GM12878 (cell line): ENCODE measurements around the gene GRIP2. TPM values are rescaled to one million over a fixed set of nuclear protein-coding genes. Genes with fewer than 3 reads are reported as not detected.

ENCODE experiments used
- ATAC-seq: fragments of 200-7000 bp; cut with Tn5 transposase; 3 replicates; pipeline ENCODE4 v1.9.1; 2020; ENCODE audit warnings: mild to moderate bottlenecking, moderate library complexity
- BruUV-seq: library from RNA; stranded (reverse); fragments of 400-500 nt; replicated peaks from 2 replicates; lab custom pipeline; 2021; lab: Mats Ljungman, UMichigan
- CTCF ChIA-PET: fragments of 300-600 bp; sonication (Branson Sonifier 250); formaldehyde crosslinking; extraction: SDS; loops from one replicate; lab custom pipeline; 2021; ENCODE audit warnings: inconsistent platforms; lab: Yijun Ruan, JAX
- POLR2A ChIA-PET: fragments of 350-600 bp; formaldehyde crosslinking; extraction: SDS; loops from one replicate; lab custom pipeline; 2021; ENCODE audit warnings: inconsistent platforms; lab: Charles Lee
- RAD21 ChIA-PET: fragments of 300-600 bp; sonication (Branson Sonifier 250); formaldehyde crosslinking; loops from one replicate; lab custom pipeline; 2023; ENCODE audit warnings: antibody characterized with exemption; ENCODE audit not compliant: unreplicated experiment; lab: Charles Lee
- SMC1A ChIA-PET: fragments of 300-600 bp; sonication (Branson Sonifier 250); formaldehyde crosslinking; loops from one replicate; lab custom pipeline; 2023; ENCODE audit not compliant: unreplicated experiment, uncharacterized antibody; lab: Charles Lee
- DNase-seq: peaks from one replicate; pipeline ENCODE4 v3.0.0-alpha.2; 2011; ENCODE audit warnings: low read depth, low spot score
- FAIRE-seq: peaks from 3 replicates; lab custom pipeline; 2011; peaks lifted over from hg19 to GRCh38; lab: Jason Lieb, UNC
- H2AFZ ChIP-seq: 2 replicates; pipeline ENCODE4 v1.6.0; 2011; ENCODE audit warnings: low read depth, low read length, control low read depth; ENCODE audit not compliant: control insufficient read depth
- H3K27ac ChIP-seq: 2 replicates; pipeline ENCODE4 v1.5.1; 2011; ENCODE audit warnings: control low read depth; ENCODE audit not compliant: control insufficient read depth, insufficient read depth
- H3K27me3 ChIP-seq, 2 experiments: replicated peaks in 1 of 2; 2 replicates each; pipeline versions ENCODE4 v1.6.0 to v1.6.1; 2011; ENCODE audit warnings: low read length in 1 of 2; ENCODE audit not compliant: control insufficient read depth in 2 of 2, insufficient read depth in 2 of 2
- H3K36me3 ChIP-seq, 2 experiments: 2 replicates each; pipeline ENCODE4 v1.5.1; 2011; ENCODE audit warnings: low read length in 1 of 2; ENCODE audit not compliant: control insufficient read depth in 2 of 2, insufficient read depth in 2 of 2
- H3K4me1 ChIP-seq: 2 replicates; pipeline ENCODE4 v1.6.1; 2011; ENCODE audit warnings: mild to moderate bottlenecking, low read length, moderate library complexity, mixed read lengths; ENCODE audit not compliant: control insufficient read depth, insufficient read depth
- H3K4me2 ChIP-seq: 2 replicates; pipeline ENCODE4 v1.6.0; 2011; ENCODE audit warnings: control low read depth; ENCODE audit not compliant: control insufficient read depth, insufficient read depth
- H3K4me3 ChIP-seq: fragments of 200-600 bp; sonication (generic); 2 replicates; pipeline ENCODE4 v1.5.1; 2016
- H3K79me2 ChIP-seq: 2 replicates; pipeline ENCODE4 v1.6.0; 2011; ENCODE audit warnings: low read length; ENCODE audit not compliant: control insufficient read depth, insufficient read depth
- H3K9ac ChIP-seq: 2 replicates; pipeline ENCODE4 v1.8.0; 2011; ENCODE audit warnings: low read length, control low read depth, mixed read lengths; ENCODE audit not compliant: control insufficient read depth, insufficient read depth
- H3K9me3 ChIP-seq: replicated peaks from 3 replicates; pipeline ENCODE4 v1.5.1; 2011; ENCODE audit warnings: mild to moderate bottlenecking, low read length; ENCODE audit not compliant: control insufficient read depth, insufficient read depth
- H4K20me1 ChIP-seq: 2 replicates; pipeline ENCODE4 v1.6.0; 2011; ENCODE audit not compliant: control insufficient read depth, insufficient read depth
- ATF7 ChIP-seq: fragments of 450-650 bp; IDR thresholded peaks from 2 replicates; pipeline ENCODE4 v1.6.1; 2016; ENCODE audit warnings: low read depth, mild to moderate bottlenecking
- CTCF ChIP-seq, 3 experiments: IDR thresholded peaks in 2 of 3; conservative IDR thresholded peaks in 1 of 3; 2 replicates each; pipeline ENCODE4 v1.5.1; 2011; ENCODE audit warnings: low read depth in 3 of 3, low read length in 3 of 3, mild to moderate bottlenecking in 3 of 3, control low read depth in 2 of 3, moderate library complexity in 2 of 3, inconsistent platforms in 1 of 3, mixed read lengths in 1 of 3; ENCODE audit not compliant: control insufficient read depth in 2 of 3, insufficient read depth in 1 of 3; ENCODE audit errors: extremely low read depth in 1 of 3
- CUX1 ChIP-seq: IDR thresholded peaks from 2 replicates; pipeline ENCODE4 v1.6.1; 2012; ENCODE audit warnings: improper control_type of control experiment, low read depth, low read length; ENCODE audit not compliant: insufficient replicate concordance
- DPF2 ChIP-seq: fragments of 450-650 bp; IDR thresholded peaks from 2 replicates; pipeline ENCODE4 v1.6.1; 2017; ENCODE audit warnings: mild to moderate bottlenecking
- HDGF ChIP-seq: fragments of 450-650 bp; IDR thresholded peaks from 2 replicates; pipeline ENCODE4 v1.6.1; 2016; ENCODE audit warnings: antibody characterized with exemption
- MXI1 ChIP-seq: fragments of 150-350 bp; IDR thresholded peaks from 2 replicates; pipeline ENCODE4 v1.6.1; 2011; ENCODE audit warnings: low read depth, mild to moderate bottlenecking, inconsistent platforms, low read length, improper control_type of control experiment
- NR2C2 ChIP-seq: IDR thresholded peaks from 2 replicates; pipeline ENCODE4 v1.6.1; 2011; ENCODE audit warnings: borderline replicate concordance, low read depth; ENCODE audit not compliant: control insufficient read depth, insufficient read length
- RB1 ChIP-seq: fragments of 450-650 bp; formaldehyde crosslinking; IDR thresholded peaks from 2 replicates; pipeline ENCODE4 v1.6.1; 2017; ENCODE audit warnings: mild to moderate bottlenecking, borderline replicate concordance
- SKIL ChIP-seq: fragments of 450-650 bp; IDR thresholded peaks from 2 replicates; pipeline ENCODE4 v1.6.1; 2017; ENCODE audit warnings: mild to moderate bottlenecking, low read depth, inconsistent platforms; ENCODE audit not compliant: poor library complexity, severe bottlenecking
- SP1 ChIP-seq: IDR thresholded peaks from one replicate; pipeline ENCODE4 v1.6.1; 2011; ENCODE audit warnings: low read depth, low read length
- SUPT20H ChIP-seq: IDR thresholded peaks from 2 replicates; pipeline ENCODE4 v1.6.1; 2011; ENCODE audit warnings: low read depth, mild to moderate bottlenecking, low read length, moderate library complexity, borderline replicate concordance; ENCODE audit not compliant: control insufficient read depth
- TAF1 ChIP-seq: IDR thresholded peaks from 2 replicates; pipeline ENCODE4 v1.6.1; 2011; ENCODE audit warnings: mild to moderate bottlenecking, low read depth, low read length, borderline replicate concordance
- ZZZ3 ChIP-seq: IDR thresholded peaks from 2 replicates; pipeline ENCODE4 v1.6.1; 2011; ENCODE audit warnings: low read depth; ENCODE audit not compliant: control insufficient read depth, insufficient read length
- WGBS: methylation state at CpG from one replicate; pipeline ENCODE4 v1.1.6; 2016; ENCODE audit warnings: low lambda C conversion rate; ENCODE audit not compliant: insufficient replicate concordance, insufficient coverage; ENCODE audit errors: missing lambda C conversion rate; 5-methylcytosine and 5-hydroxymethylcytosine counted together
- in situ Hi-C: fragments of 300-500 bp; cut with MboI; formaldehyde crosslinking; loops from 9 replicates; pipeline ENCODE4 v1.14.3; 2018; ENCODE audit warnings: mixed read lengths
- intact Hi-C: fragments of 100-400 bp; cut with micrococcal nuclease; formaldehyde crosslinking; loops from one replicate; pipeline ENCODE4 v1.14.2; 2022; ENCODE audit not compliant: unreplicated experiment
- polyA plus RNA-seq, 11 experiments: library from polyadenylated mRNA; depleted of rRNA in 4 of 11; unstranded in 6 of 11; stranded (reverse) in 5 of 11; fragments of >200 nt; fragmentation: Nextera tagmentation in 4 of 11; fragmentation: Illumina TruSeq in 1 of 11; extraction: Ambion mirVana in 4 of 11; extraction: Trizol in 1 of 11; gene quantifications; 1 replicate in 1 of 11; 2 replicates in 10 of 11; pipeline versions ENCODE4 v1.2.1 to v1.2.3, GENCODE V29; 2011 to 2016; ENCODE audit warnings: inconsistent platforms in 2 of 11, missing spikeins in 2 of 11, low read depth in 1 of 11
- total RNA-seq, 4 experiments: library from RNA; depleted of rRNA in 3 of 4; stranded (reverse); fragments of >200 nt in 3 of 4; fragmentation: Illumina TruSeq in 1 of 4; extraction: Trizol in 1 of 4; gene quantifications; 2 replicates each; pipeline versions ENCODE4 v1.2.1 to v1.2.3, GENCODE V29; 2013 to 2021

Gene GRIP2
- total and polyA plus RNA-seq, 10 of the 15 experiments (the other 5 are each of a cell fraction or from before 2014, with no cell fraction given) = not detected

- TF ChIP-seq MXI1 (no peak), ZZZ3 (no peak), CUX1 (no peak), ATF7 (no peak), HDGF (no peak)
Measured at GRCh38 chr3:14540821-14541385, 761 bp upstream of the GRIP2 start (continued).

GRCh38 chr3:14539384-14539741 is 779 bp downstream of the GRIP2 start:
- Histone ChIP-seq H3K79me2 (no peaks in the 10 kb centered on the region), H4K20me1 (no peaks in the 10 kb centered on the region), H2AFZ (no peak overlapping the region), H3K4me3 (no peak overlapping the region), H3K9ac (no peak overlapping the region), H3K27me3 (peaks cover 0 to 2% of the 10 kb centered on the region in 2 experiments; a peak in 1 of 4 replicates), H3K9me3 (no peaks in the 10 kb centered on the region), H3K27ac (no peak overlapping the region), H3K4me1 (no peaks in the 10 kb centered on the region), H3K36me3 (no peaks in the 10 kb centered on the region), H3K4me2 (no peak overlapping the region)
- ChIA-PET CTCF (no interaction called here), SMC1A (no interaction called here), POLR2A (no interaction called here), RAD21 (no interaction called here)
- intact Hi-C loops = no loop called here
- no TSS peak for BruUV-seq
- WGBS = 17% methylated on average over 4 of the region's 4 CpGs
- FAIRE-seq (no peak), DNase-seq (no peak), ATAC-seq (no peak)
- in situ Hi-C loops = no loop called here
- TF ChIP-seq MXI1 (no peak), SUPT20H (no peak), NR2C2 (no peak), CTCF (IDR thresholded peaks at IDR 0.05 in 2 of 3, conservative IDR thresholded peaks at IDR 0.05 in 1 of 3; ENCODE audit: control insufficient read depth in 2 of 3, extremely low read depth in 1 of 3, insufficient read depth in 1 of 3, low read depth in 3 of 3, low read length in 3 of 3) (no peak), RB1 (no peak), DPF2 (no peak), SP1 (no peak), TAF1 (no peak), SKIL (no peak)
